Frontal cortex (tissue), 4 donors: Measurements from ENCODE around the gene PLCZ1. TPM values are rescaled to one million over a fixed set of nuclear protein-coding genes. Genes with fewer than 3 reads are reported as not detected.
"Not testable (repeated sequence)": the region's sequence is repeated elsewhere in the genome, so short reads cannot be mapped to it uniquely, and the experiment has no call there.

ENCODE experiments used
- DNase-seq, 2 donors: peaks; one replicate each; pipeline ENCODE4 v3.0.0; 2012; ENCODE audit warnings: low spot score in 2 of 2
- FAIRE-seq: peaks from 2 replicates; lab custom pipeline; 2012; peaks lifted over from hg19 to GRCh38; lab: Jason Lieb, UNC
- total RNA-seq: library from RNA; depleted of rRNA; stranded (reverse); fragments of >200 nt; gene quantifications from one replicate; pipeline ENCODE4 v1.2.3, GENCODE V29; 2014
- donor health status: control.
- donor health status: control.
- donor health status: control.

PLCZ1 gene, protein sequence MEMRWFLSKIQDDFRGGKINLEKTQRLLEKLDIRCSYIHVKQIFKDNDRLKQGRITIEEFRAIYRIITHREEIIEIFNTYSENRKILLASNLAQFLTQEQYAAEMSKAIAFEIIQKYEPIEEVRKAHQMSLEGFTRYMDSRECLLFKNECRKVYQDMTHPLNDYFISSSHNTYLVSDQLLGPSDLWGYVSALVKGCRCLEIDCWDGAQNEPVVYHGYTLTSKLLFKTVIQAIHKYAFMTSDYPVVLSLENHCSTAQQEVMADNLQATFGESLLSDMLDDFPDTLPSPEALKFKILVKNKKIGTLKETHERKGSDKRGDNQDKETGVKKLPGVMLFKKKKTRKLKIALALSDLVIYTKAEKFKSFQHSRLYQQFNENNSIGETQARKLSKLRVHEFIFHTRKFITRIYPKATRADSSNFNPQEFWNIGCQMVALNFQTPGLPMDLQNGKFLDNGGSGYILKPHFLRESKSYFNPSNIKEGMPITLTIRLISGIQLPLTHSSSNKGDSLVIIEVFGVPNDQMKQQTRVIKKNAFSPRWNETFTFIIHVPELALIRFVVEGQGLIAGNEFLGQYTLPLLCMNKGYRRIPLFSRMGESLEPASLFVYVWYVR
- total RNA-seq: not detected

DNA sequence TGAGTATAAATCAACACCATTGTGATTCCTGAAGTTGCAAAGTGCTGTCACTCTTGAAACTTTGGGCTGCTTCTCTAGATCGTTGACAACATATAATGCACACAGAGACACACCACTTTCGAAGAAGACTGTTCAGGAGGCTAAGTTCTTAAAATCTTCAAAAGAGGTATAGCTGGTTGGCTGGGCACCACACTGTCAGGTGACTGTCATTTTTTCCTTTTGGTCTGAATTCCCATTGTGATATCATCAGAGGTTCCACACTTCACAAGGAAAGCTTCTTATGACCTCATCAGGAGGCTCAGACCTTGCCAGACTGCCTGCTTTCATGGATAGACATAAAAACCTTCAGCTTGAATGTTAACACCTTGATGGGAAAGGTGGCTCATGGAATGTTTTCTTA lies at the start of gene PLCZ1, which contains the start of gene CAPZA3:
Gene PLCZ1 (minus strand): TSS at position 194 of the 400 bp plus-strand sequence. CDS start 641 bp downstream, outside the sequence.
Gene CAPZA3 (plus strand): TSS at position 301 of the 400 bp plus-strand sequence. CDS start 150 bp downstream, outside the sequence.
- DNase-seq (no peak), FAIRE-seq (no peak)

DNA sequence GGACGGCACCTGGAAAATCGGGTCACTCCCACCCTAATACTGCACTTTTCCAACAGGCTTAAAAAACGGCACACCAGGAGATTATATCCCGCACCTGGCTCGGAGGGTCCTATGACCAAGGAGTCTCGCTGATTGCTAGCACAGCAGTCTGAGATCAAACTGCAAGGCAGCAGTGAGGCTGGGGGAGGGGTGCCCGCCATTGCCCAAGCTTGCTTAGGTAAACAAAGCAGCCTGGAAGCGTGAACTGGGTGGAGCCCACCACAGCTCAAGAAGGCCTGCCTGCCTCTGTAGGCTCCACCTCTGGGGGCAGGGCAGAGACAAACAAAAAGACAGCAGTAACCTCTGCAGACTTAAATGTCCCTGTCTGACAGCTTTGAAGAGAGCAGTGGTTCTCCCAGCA lies 47.7 kb upstream of the PLCZ1 start:
- DNase-seq, FAIRE-seq: not testable (repeated sequence)

DNA sequence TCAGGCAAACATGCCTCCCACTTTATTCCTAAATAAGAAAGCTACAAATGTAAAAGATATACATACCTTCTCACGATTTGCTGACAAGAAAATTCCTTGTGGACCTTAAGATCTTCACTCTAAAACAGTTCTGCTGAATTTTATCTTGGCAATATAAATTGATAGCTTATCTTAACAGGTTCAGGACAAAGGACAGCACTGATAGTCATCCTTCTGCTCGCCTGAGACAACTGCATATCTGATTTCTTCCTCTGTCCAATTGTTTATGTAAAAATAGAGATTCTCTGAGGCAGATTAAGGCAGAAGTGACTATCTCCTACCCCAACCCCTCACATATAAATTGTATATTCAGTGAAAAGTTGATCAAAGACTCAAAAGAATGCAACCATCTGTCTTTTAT lies 45.0 kb upstream of the PLCZ1 start:
- DNase-seq (no peak), FAIRE-seq (no peak)

DNA sequence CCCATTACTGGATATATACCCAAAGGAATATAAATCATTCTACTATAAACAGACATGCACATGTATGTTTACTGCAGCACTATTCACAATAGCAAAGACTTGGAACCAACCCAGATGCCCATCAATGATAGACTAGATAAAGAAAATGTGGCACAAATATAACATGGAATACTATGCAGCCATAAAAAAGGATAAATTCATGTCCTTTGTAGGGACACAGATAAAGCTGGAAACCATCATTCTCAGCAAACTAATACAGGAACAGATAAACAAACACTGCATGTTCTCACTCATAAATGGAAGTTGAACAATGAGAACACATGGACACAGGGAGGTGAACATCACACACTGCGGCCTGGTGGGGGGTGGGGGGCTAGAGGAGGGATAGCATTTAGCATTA lies 28.7 kb upstream of the PLCZ1 start:
- not testable (repeated sequence) for DNase-seq

DNA sequence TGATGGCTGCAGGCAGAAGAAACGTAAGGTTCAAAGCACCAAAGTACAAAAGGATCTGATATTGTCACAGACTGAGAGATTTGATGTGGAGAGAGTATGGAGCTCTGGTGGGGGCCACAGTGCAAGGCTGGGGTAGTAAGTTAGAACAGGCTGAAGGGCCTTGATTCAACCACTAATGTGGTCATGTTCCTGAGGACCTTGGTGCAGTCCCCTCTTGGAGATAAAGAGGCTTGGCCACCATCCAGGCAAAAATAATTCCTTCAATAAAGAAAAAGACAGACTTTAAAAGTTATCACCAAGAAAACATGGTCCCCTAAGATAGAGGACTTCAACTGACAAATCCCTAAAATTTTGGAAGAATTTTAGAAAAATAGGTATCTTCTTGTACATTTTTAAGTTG lies 17.5 kb upstream of the PLCZ1 start:
- no peak for FAIRE-seq
- no peak for DNase-seq

More for the DNA sequence above, 28.7 kb upstream of the PLCZ1 start:
- FAIRE-seq: not testable (repeated sequence)

DNA sequence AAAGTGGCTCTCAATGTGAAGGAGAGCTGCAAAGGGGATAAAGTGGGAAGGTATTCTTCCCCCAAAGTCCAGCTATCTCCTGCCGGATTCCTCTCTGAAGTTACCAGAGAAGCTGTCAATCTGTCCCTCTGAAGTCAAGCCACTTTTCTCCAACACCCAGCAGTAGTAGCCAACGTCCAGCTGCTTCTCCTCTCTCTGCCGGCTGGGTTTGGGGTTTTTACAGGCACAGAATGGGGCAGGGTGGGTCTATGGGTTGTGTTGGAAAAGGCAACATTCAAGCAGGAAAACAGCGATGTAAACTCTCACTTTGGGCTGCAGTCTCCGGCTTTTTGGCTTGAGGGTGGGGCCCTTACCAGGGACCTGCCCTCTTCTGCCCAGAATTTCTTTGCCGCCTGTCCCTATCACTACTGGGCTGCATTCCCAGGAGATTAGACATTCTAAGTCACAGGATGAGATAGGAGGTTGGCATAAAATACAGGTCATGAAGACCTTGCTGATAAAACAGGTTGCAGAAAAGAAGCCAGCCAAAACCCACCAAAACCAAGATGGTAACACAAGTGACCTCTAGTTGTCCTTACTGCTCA lies 16.4 kb upstream of the PLCZ1 start:
- DNase-seq (no peak), FAIRE-seq (no peak)

DNA sequence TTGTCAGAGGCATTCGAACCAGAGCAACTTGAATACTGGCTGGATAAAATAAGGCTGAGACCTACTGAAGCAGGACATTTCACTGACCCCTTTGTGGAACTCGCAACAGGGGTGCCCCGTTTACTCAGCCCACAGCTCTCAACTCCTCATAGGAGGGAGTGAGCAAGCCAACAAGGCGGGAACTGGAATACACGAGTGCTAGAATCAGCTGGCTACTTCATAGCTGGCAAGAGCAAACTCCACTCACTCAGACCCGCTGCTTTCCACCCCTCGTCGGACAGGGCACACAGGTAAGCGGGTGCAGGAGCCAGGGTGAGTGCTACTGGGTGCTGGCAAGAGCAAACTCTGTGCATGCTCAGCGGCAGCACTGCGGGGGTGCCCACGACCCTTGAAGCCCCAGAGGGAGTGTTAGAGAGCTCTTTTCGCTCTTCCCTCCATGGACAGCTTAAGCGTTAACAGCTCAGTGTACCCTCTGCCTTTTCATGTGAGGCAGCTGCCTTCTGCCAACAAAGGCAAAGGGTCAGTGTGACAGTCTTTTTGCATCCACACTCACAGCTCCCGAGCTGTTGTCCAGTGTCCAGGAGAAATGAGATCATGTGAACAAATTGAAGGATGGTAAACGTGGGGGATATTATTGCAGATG lies 15.8 kb upstream of the PLCZ1 start:
- DNase-seq: no peak
- FAIRE-seq: no peak

DNA sequence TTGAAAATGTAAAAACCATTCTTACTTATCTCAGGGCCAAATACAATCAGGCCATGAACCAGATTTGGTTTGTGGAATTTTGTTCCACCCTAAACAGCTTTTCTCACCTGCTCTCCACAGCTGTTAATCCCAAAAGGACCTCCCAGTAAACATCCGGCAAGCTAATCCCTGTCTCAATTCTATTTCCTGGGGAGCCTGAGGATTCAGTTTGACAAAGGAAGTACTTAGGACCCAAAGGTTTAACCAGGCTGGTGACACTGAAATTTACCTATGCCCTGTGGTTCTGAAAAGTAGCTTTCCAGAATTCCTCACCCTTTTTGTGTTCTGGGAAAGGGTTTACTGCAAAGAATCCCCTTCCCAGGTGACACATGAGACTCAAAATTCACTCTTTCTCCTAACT lies 15.1 kb upstream of the PLCZ1 start:
- no peak for FAIRE-seq
- DNase-seq: no peak

DNA sequence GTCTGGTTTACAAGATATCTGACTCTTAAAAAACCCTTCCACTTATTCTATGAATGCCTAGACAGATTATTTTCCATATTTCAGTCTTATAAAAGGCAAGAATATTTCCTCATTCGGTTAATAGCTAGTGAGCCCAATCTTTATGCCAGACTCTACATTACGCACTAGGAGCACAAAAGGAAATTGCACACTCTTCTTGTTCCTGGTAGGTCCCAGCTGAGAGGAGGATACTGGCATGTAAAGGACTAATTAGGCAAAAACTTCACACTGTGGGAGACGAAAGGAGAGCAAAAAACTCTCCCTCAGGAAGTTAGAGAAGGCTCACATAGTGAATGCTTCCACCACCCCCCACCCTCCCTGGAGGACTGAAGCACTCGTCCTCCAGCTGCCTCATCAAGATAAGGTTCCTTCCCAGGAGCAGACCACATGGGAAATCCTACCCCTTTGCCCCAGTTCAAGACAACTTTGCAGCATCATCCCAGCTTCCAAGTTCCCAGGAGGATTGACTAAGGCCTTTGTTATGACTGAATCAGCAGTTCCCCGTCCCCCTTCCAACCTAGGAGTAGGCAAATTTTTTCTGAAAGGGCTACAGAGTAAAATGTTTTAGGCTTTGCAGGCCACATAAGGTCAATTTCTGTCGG lies 14.6 kb upstream of the PLCZ1 start:
- no peak for DNase-seq
- no peak for FAIRE-seq

DNA sequence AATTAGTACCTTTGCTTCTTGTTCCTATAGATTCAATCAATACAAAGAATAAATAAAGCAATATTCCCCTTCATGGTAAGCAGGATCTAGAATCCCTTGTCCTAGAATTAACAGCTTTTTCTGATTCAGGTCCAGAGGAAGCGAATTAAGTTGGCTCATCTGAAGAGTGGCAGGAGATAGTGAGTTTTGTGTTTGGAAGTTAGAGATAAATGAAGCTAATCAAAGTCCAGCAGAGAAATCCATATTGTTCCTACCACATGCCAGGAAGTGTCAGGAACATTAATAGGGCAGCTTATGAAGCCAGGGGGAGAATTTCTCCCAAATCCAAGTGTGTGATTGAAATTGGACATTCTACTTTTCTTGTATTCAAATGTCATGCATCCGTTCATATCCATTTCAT lies 14.1 kb upstream of the PLCZ1 start:
- no peak for DNase-seq
- no peak for FAIRE-seq

DNA sequence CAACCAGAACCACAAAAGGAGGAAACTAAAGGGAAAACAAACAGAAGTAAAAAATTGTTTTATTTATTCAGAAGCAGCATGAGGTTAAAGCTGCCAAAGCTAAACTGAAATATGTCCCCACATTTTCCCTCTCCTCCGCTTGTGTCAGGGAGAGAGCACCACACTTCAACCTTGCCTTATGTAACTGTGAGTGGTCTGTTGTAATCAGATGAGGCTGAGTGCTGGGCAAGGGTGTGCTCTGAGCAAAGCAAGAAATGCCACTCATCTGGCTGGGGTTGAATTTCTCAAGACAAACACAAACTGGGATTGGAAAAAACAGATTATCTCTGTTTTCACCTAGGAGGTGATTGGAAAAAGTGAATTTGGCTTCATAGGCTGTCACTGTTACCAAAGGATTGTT lies 12.3 kb upstream of the PLCZ1 start:
- DNase-seq: no peak

DNA sequence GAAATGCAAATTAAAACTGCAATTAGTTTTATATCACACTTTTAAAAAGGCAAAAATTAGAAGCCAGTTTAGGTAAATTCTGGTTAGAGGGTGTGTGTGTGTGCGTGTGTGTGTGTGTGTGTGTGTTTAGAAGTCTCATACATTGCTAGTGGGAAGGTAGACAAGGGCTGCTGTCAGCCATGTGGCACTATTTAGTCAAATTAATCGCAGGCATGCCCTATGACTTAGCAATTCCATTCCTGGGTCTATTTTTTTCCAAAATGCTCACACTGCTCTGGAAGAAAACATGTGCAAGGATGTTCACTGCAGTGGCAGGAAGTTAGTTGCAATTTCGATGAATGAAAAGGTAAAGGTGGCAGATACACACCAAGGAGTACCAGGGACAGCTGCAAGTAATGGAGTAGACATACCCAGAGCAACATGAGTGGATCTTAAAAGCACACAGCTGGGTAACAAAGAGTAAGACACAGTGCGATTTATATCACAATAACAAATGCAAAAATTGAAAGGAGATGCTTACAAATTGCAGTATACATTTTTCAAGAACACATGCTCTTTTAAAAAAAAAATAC lies 11.7 kb upstream of the PLCZ1 start:
- DNase-seq (no peak), FAIRE-seq (no peak)

More for the DNA sequence above, 12.3 kb upstream of the PLCZ1 start:
- no peak for FAIRE-seq

DNA sequence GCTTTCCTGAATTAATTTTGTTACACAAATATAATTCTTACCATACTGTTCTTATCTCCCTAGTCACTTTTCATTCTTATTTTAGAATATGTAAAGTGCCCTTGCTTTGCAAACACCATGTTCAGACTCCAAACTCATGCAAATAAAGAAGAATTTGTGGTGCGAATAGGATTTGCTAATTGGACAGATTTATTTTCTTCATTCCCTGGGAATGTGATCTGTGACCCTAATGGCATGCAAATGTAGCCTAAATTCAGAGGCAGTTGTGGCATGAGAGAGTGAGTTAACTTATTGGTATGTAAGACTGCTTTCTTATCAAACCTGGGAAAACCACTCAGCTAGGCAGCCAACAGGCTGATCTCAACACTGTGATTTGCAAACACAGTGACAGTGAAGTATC lies 10.1 kb upstream of the PLCZ1 start:
- FAIRE-seq (no peak), DNase-seq (no peak)

DNA sequence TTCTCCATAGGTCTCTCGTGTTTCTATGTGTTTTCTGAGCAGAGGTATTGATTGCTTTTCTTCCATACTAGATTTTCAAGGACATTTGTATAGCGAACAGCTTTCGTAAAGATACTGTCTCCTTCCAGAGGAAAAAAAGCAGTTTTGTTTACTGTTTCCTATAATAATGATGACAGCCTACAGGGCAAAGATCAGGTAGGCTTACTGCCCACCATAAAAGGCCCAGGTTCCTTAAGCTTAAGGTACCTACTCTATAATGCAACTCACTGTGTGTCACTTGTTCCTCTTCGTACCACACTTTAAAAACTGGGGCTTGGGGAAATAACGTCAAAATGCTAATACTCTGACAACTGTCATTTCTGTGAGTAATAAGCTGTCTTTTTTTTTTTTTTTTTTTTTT lies 6.7 kb downstream of the PLCZ1 start:
- FAIRE-seq: no peak
- DNase-seq: no peak

DNA sequence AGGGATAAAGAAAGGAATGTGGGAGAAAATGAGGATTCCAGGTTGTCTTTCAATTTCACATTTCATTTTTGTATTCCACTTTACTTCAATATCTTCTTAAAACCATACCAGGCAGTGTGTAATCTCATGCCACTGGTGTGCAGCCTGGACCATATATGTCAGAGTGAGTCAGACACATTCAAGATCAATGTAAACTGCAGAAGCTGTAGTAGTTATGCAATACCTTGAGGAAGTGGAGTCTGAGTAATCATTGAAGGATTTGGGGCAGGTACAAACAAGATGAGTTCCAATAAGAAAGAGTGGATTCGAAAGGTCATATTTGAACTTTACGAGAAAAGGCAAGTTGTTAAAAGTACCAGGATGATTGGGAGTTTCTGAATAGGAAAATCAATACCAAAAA lies 14.1 kb downstream of the PLCZ1 start:
- FAIRE-seq: no peak
- DNase-seq: no peak

DNA sequence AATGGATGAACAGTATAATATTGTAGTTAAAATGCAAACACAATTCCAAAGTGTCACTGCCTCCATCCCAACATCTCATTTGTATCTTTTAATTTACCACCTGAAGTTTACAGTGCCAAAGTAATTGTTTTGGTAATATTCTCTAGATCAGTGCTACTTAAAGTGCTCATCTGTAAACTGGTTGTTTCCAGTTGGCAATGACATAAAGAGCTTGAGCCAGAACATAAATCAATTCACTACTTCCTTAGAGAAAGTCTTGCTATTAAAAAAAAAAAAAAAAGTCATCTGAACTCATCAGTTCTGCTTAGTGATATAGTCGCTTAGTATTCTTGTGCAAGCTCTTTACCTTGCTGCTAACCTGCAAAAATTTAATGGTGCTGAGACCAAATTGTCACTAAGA lies 16.4 kb downstream of the PLCZ1 start:
- FAIRE-seq (no peak), DNase-seq (no peak)

DNA sequence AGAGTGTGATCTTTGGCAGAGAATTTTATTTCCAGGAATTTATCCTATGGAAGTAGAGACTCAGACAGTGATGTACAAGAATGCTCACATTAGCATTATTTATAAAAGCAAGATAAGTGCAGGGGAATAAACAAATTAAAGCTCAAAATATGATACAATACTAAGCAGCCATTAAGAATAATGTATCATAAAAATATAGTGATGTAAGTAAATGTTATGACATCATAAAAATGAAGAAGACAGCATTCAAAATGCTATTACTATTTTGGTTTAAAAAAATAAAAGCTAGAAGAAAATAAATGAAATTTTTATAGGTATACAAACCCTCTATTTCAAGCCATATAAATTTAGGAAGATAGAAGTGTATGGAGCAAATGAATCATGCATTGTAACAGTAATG lies 17.1 kb downstream of the PLCZ1 start:
- FAIRE-seq (no peak), DNase-seq (no peak)

DNA sequence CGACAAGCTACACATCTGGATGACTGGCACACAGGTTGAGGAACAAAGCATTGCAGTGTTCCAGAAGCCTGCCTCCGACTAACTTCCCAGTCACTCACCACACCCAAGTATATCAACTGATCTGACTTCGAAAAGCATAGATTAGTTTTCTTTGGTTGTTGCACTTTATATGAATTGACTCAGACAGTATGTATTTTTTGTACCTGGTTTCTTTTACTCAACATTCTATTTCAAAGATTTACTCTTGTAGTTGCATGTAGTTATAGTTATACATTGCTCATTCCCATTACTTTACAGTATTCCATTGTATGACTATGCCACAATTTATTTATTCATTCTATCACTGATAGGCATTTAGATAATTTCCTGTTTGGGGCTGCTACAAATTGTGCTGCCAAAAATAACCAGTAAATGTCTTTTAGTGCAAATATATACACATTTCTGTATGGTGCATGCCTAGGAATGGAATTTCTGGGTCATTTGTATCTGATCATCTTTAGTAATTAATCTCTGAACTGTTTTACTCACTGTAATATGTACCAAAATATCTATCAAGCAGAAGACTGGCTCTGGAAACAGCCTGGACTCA lies 17.8 kb downstream of the PLCZ1 start:
- DNase-seq (no peak), FAIRE-seq (no peak)

DNA sequence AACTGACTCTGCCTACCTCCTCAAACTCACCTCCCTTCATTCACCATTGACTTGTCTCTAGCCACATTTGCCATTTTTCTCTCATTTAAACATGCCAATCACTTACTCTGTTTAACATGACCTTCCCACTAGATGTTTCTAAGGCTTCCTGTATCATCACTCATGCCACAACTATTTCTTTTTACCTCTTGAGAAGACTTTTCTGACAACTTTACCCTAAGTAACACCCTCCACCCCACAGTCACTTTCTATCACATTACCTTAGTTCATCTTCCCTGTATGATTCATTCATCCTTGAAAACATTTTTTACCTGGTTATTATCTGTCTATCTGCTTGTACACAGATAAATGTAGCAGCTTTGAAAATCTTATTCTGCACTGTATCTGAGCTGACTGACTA lies 19.4 kb downstream of the PLCZ1 start:
- DNase-seq (no peak), FAIRE-seq (no peak)
